Measurements from ENCODE around the gene CFAP47. TPM values are rescaled to one million over a fixed set of nuclear protein-coding genes. Genes with fewer than 3 reads are reported as not detected.
"Not testable (repeated sequence)": the region's sequence is repeated elsewhere in the genome, so short reads cannot be mapped to it uniquely, and the experiment has no call there.

The CFAP47 gene
- total RNA-seq = 4.1 TPM
- long read RNA-seq, partial matches to known transcripts = 2 of 3 reads
- long read RNA-seq, other reads (novel, unspliced or antisense) = 1 of 3 reads

GRCh38 chrX:35919536-35920309 lies at the start of gene CFAP47:
Gene CFAP47 (plus strand): TSS chrX:35919734. CDS start chrX:35919800, 66 bp downstream.
- Histone ChIP-seq H3K36me3 (no peaks in the 10 kb centered on the region), H3K9me3 (no peaks in the 10 kb centered on the region), H3K4me3 (peak within 1 kb of the TSS; percentile 30), H3K27ac (no peak within 1 kb of the TSS), H3K27me3 (ENCODE audit: low read depth) (no peaks in the 10 kb centered on the region), H3K4me1 (no peaks in the 10 kb centered on the region)
- ATAC-seq (peak in 1 of 2 donors; percentile 74), DNase-seq (peak; percentile 53)
- no peak for TF ChIP-seq CTCF (IDR thresholded peaks at IDR 0.05)
- intact Hi-C loops (cut with DNase I) = no loop called here

DNA sequence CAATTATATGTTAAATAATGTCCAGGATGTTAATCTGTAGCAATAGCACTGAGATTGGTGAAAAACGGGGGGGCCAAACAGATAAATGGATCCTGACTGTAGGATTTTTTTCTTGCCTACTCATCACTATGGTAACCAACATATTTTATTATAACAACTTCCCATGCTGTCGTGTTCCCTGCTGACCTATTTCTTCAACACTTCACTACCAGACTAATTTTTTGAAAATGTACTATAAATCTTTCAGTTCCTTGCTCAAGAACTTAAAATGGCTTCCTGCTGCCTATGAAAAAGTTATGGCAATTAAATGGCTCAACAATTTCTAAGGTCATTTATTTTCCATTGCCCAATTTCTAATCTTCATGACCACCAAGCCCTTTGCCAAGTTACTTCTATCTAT lies 38.9 kb upstream of the CFAP47 start:
- no peaks in the 10 kb centered on the region for H3K9me3 ChIP-seq
- H3K27ac ChIP-seq = no peak overlapping the region
- no peak for TF ChIP-seq CTCF (IDR thresholded peaks at IDR 0.05)
- intact Hi-C loops (cut with DNase I) = no loop called here
- no peaks in the 10 kb centered on the region for H3K36me3 ChIP-seq
- no peaks in the 10 kb centered on the region for H3K4me1 ChIP-seq
- no peaks in the 10 kb centered on the region for H3K27me3 ChIP-seq (ENCODE audit: low read depth)
- ATAC-seq = no peak
- DNase-seq = no peak
- no peak overlapping the region for H3K4me3 ChIP-seq

DNA sequence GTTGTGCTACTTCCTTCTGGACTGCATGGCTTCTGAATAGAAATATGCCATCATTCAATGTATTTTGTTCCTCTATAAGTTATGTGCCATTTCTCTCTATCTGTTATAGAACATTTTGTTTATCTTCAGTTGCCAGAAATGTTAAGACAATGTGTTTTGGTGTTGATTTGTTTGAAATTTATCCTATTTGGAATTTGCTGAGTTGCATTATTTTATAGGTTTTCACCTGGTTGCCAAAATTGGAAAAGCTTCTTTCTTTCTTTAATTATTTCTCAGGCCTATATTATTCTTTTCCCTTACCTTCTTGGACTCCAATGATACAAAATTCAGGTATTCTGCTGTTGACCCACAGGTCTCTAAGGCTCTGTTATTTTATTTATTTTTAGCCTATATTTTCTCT lies 33.4 kb upstream of the CFAP47 start:
- Histone ChIP-seq H3K4me1 (no peaks in the 10 kb centered on the region), H3K36me3 (no peaks in the 10 kb centered on the region), H3K27me3 (ENCODE audit: low read depth) (no peaks in the 10 kb centered on the region), H3K27ac (no peak overlapping the region), H3K9me3 (no peaks in the 10 kb centered on the region), H3K4me3 (no peak overlapping the region)
- TF ChIP-seq CTCF (IDR thresholded peaks at IDR 0.05) = no peak
- no peak for ATAC-seq
- intact Hi-C loops (cut with DNase I) = no loop called here
- no peak for DNase-seq

GRCh38 chrX:35890699-35891098 lies 28.8 kb upstream of the CFAP47 start:
- H3K4me1 ChIP-seq = no peaks in the 10 kb centered on the region
- H3K36me3 ChIP-seq = no peaks in the 10 kb centered on the region
- H3K27me3 ChIP-seq (ENCODE audit: low read depth) = no peaks in the 10 kb centered on the region
- no peak overlapping the region for H3K27ac ChIP-seq
- no peaks in the 10 kb centered on the region for H3K9me3 ChIP-seq
- H3K4me3 ChIP-seq = no peak overlapping the region
- DNase-seq (no peak), ATAC-seq (peak; percentile 55 to 65)
- peak; percentile 40 for TF ChIP-seq CTCF (IDR thresholded peaks at IDR 0.05)
- intact Hi-C loops (cut with DNase I) = no loop called here

DNA sequence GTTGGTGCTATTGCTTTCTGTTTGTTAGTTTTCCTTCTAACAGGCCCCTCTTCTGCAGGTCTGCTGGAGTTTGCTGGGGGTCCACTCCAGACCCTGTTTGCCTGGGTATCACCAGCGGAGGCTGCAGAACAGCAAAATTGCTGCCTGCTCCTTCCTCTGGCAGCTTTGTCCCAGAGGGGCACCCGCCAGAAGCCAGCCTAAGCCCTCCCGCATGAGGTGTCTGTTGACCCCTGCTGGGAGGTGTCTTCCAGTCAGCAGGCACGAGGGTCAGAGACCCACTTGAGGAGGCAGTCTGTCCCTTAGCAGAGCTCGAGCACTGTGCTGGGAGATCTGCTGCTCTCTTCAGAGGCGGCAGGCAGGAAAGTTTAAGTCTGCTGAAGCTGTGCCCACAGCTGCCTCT lies 67.3 kb downstream of the CFAP47 start:
- H3K36me3 ChIP-seq; H3K27ac ChIP-seq; intact Hi-C loops (cut with DNase I); H3K4me1 ChIP-seq; H3K27me3 ChIP-seq (ENCODE audit: low read depth); DNase-seq; ATAC-seq; H3K9me3 ChIP-seq; H3K4me3 ChIP-seq: not testable (repeated sequence)

DNA sequence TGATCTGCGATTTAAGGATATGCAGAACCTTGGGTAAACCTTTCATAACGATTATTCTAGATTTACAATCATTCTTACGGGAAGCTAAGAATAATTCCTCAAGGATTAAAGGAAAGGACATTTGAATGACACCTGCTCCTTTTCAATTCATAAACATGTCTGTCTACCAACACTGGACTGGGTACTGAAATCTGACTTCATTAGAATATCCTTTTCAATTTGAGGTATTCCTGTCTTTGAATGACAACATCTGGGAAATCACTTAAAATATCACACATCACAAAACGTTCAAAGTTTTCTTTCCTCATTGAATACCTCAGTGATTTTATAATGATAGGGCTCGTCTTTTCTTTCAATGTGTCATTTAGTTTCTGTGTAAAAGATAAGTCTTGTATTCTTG lies 87.7 kb downstream of the CFAP47 start:
- intact Hi-C loops (cut with DNase I) = no loop called here
- ATAC-seq (no peak), DNase-seq (no peak)
- H3K27me3 ChIP-seq (ENCODE audit: low read depth) = no peaks in the 10 kb centered on the region
- TF ChIP-seq CTCF (IDR thresholded peaks at IDR 0.05) = no peak
- no peaks in the 10 kb centered on the region for H3K36me3 ChIP-seq
- H3K9me3 ChIP-seq = no peaks in the 10 kb centered on the region
- no peak overlapping the region for H3K4me3 ChIP-seq
- no peaks in the 10 kb centered on the region for H3K4me1 ChIP-seq
- no peak overlapping the region for H3K27ac ChIP-seq
